Uterus (tissue), 4 donors: ENCODE measurements around the gene ZFX. TPM values are rescaled to one million over a fixed set of nuclear protein-coding genes. Genes with fewer than 3 reads are reported as not detected.
A peak's percentile ranks its signal among the peaks of the same experiment; 100 is the strongest.

Experiments used
- DNase-seq, 2 donors: peaks; one replicate each; pipeline ENCODE4 v3.0.0-alpha.2; 2019 to 2020
- H3K27ac ChIP-seq, 2 donors: fragments of 200-600 bp; sonication (generic); 1 replicate in 1 of 2; 2 replicates in 1 of 2; pipeline ENCODE4 v1.5.1; 2016 to 2018
- H3K27me3 ChIP-seq, 2 donors: fragments of 200-600 bp; sonication (generic); one replicate each; pipeline ENCODE4 v1.5.1; 2018 to 2019; ENCODE audit warnings: control low read depth in 1 of 2
- H3K36me3 ChIP-seq, 2 donors: fragments of 200-600 bp; sonication (generic); one replicate each; pipeline ENCODE4 v1.5.1; 2019; ENCODE audit warnings: control low read depth in 1 of 2
- H3K4me1 ChIP-seq, 2 donors: fragments of 200-600 bp; sonication (generic); one replicate each; pipeline ENCODE4 v1.5.1; 2018 to 2019; ENCODE audit warnings: control low read depth in 1 of 2
- H3K4me3 ChIP-seq, 2 donors: fragments of 200-600 bp; sonication (generic); 1 replicate in 1 of 2; 2 replicates in 1 of 2; pipeline ENCODE4 v1.5.1; 2018 to 2019; ENCODE audit warnings: mild to moderate bottlenecking in 1 of 2
- H3K9me3 ChIP-seq, 2 donors: fragments of 200-600 bp; sonication (generic); one replicate each; pipeline ENCODE4 v1.5.1; 2019; ENCODE audit warnings: control low read depth in 1 of 2
- CTCF ChIP-seq, 4 experiments: fragments of 200-600 bp in 2 of 4; fragments of 450-650 bp in 2 of 4; sonication (generic) in 2 of 4; IDR thresholded peaks; one replicate each; pipeline ENCODE4 v1.5.1; 2016 to 2019; ENCODE audit warnings: antibody characterized with exemption in 4 of 4, mild to moderate bottlenecking in 2 of 4, moderate library complexity in 1 of 4
- POLR2A ChIP-seq, 2 donors: fragments of 450-650 bp; IDR thresholded peaks; one replicate each; pipeline ENCODE4 v1.6.1; 2016; ENCODE audit warnings: antibody characterized with exemption in 2 of 2, mild to moderate bottlenecking in 1 of 2, moderate library complexity in 1 of 2
- intact Hi-C: fragments of 100-400 bp; cut with DNase I; formaldehyde crosslinking; loops from one replicate; pipeline ENCODE4 v1.15.1; 2023; ENCODE audit warnings: low total_unique reads
- total RNA-seq, 4 donors: library from RNA; depleted of rRNA in 3 of 4; stranded (reverse); fragments of >200 nt in 3 of 4; gene quantifications; one replicate each; pipeline versions ENCODE4 v1.1.0 to v1.2.4, GENCODE V29; 2014 to 2023
- donor health status: DM: yes; HTN: yes; CAD: no.

ZFX gene
- total RNA-seq, 4 donors from 2014 or later: 60.6 to 211 (median 111) TPM

GRCh38 chrX:24248042-24248441 is 98.5 kb downstream of the ZFX start:
- no peaks in the 10 kb centered on the region for H3K4me1 ChIP-seq
- intact Hi-C loops: no loop called here
- DNase-seq: no peak

DNA sequence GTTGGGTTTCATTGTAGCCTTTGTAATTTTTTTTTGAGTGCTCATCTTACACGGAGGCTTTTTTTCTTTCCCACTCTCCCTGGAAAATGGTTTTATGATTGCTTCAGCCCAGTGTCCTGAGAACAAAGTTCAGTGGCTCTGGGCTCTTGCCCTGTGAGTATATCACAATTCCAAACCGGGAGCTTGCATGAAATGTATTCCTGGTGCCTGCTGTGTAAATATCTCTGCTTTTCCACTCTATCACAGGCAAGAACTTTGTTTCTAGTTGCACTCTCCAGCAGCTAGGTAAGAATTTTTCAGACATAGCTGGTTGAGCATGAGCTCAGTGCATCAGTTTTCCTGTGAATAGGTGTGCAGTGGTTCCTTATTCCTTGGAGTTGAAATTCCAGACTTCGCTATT is 103.5 kb downstream of the ZFX start:
- Histone ChIP-seq H3K27me3 (peaks cover 0 to 4% of the 10 kb centered on the region in 2 donors), H3K36me3 (no peaks in the 10 kb centered on the region), H3K9me3 (no peaks in the 10 kb centered on the region), H3K4me3 (no peak overlapping the region), H3K4me1 (no peaks in the 10 kb centered on the region), H3K27ac (no peak overlapping the region)
- DNase-seq: no peak
- intact Hi-C loops: no loop called here
- TF ChIP-seq CTCF (IDR thresholded peaks at IDR 0.05): no peak
- TF ChIP-seq POLR2A (IDR thresholded peaks at IDR 0.05): no peak

More at GRCh38 chrX:24248042-24248441, 98.5 kb downstream of the ZFX start:
- Histone ChIP-seq H3K9me3 (no peaks in the 10 kb centered on the region), H3K27me3 (no peaks in the 10 kb centered on the region), H3K36me3 (no peaks in the 10 kb centered on the region), H3K4me3 (no peak overlapping the region), H3K27ac (no peak overlapping the region)
- no peak for TF ChIP-seq POLR2A (IDR thresholded peaks at IDR 0.05)
- no peak for TF ChIP-seq CTCF (IDR thresholded peaks at IDR 0.05)

- Histone ChIP-seq H3K27me3 (peaks cover 0 to 4% of the 10 kb centered on the region in 2 donors), H3K36me3 (no peaks in the 10 kb centered on the region), H3K9me3 (no peaks in the 10 kb centered on the region), H3K4me1 (no peaks in the 10 kb centered on the region), H3K27ac (no peak overlapping the region), H3K4me3 (no peak overlapping the region)
- intact Hi-C loops: no loop called here
- TF ChIP-seq POLR2A (IDR thresholded peaks at IDR 0.05): no peak
- no peak for TF ChIP-seq CTCF (IDR thresholded peaks at IDR 0.05)
- no peak for DNase-seq
These were observed 103.9 kb downstream of the ZFX start for GRCh38 chrX:24253469-24253868.

- TF ChIP-seq CTCF (IDR thresholded peaks at IDR 0.05) (no peak), POLR2A (IDR thresholded peaks at IDR 0.05) (no peak)
- H3K9me3 ChIP-seq: no peaks in the 10 kb centered on the region
- H3K27ac ChIP-seq: no peak overlapping the region
- no peaks in the 10 kb centered on the region for H3K36me3 ChIP-seq
- H3K4me1 ChIP-seq: no peaks in the 10 kb centered on the region
- intact Hi-C loops: no loop called here
- peaks cover 0 to 4% of the 10 kb centered on the region in 2 donors for H3K27me3 ChIP-seq
- DNase-seq: no peak
- H3K4me3 ChIP-seq: no peak overlapping the region
These were observed 107.5 kb downstream of the ZFX start for GRCh38 chrX:24257011-24257410.

GRCh38 chrX:24259544-24260240 is 110.2 kb downstream of the ZFX start:
- Histone ChIP-seq H3K27ac (peak overlapping the region in 1 of 2 donors; percentile 60), H3K4me1 (no peaks in the 10 kb centered on the region), H3K4me3 (no peak overlapping the region), H3K9me3 (no peaks in the 10 kb centered on the region), H3K27me3 (peaks cover 0 to 4% of the 10 kb centered on the region in 2 donors), H3K36me3 (no peaks in the 10 kb centered on the region)
- intact Hi-C loops: no loop called here
- TF ChIP-seq CTCF (IDR thresholded peaks at IDR 0.05) (peak; percentile 34 to 58 (median 56)), POLR2A (IDR thresholded peaks at IDR 0.05) (no peak)
- DNase-seq: peak in 1 of 2 donors; percentile 52
